GM21390 (cell line): ENCODE results near the gene ALG8.
"Not testable (repeated sequence)": the region's sequence is repeated elsewhere in the genome, so short reads cannot be mapped to it uniquely, and the experiment has no call there.

Experiments
- ATAC-seq: cut with Tn5 transposase; IDR thresholded peaks from one replicate; pipeline ENCODE4 v1.9.1; 2021; ENCODE audit not compliant: unreplicated experiment

ALG8 gene

DNA sequence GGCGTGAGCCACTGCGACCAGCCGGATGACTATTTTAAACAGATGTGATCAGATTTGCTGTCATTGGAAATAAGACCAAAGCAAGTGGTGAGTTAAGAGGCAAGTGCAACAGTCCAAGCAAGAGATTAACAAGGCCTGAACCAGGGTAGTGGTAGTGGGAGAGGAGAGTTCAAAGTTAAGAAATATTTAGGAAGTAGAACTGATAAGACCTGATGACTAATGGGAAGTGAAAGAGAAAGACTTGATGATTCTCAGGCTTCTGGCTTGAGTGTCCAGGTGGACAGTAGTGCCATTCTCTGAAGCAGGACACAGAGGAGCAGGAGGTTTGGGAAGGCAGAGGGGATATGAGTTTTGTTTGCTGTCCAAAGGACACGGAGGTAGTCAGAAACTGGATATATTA lies 67.0 kb downstream of the ALG8 start:
- no peak for ATAC-seq

GRCh38 chr11:78071717-78072116 lies 67.7 kb downstream of the ALG8 start:
- no peak for ATAC-seq

DNA sequence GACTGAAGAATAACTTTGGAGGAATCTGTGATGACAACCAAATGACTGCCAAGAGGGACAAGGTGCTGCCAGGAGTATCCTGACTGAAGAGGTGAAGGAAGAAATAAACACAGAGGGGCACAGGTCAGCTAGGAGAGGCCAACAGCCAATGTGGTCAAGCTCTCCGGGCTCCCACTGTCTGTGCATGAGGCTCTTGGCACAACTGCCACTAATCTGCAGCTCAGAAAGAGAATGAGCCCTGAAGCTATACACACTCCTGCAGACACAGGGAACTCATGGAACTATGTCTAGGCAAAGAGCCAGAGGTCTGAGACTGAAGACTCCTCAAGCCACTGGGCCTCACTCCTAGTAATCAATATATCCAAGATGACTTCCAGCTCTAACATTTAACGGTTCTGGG lies 68.8 kb downstream of the ALG8 start:
- ATAC-seq: no peak

DNA sequence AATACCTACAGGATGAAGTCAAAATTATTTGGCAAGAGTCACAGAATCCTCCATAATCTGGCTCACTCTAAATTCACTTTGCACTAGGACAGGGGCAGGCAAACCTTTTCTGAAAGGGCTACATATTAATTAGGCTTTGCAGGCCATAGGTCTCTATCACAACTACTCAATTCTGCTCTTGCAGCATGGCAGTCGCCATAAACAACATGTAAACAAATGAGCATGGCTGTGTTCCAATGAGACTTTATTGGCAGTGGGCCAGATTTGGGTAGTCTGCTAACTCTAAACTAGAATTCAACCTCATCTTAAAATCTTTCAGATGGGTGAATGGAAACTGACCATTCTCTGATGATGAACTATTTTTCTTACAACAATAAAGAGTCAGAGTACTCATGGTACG lies 70.0 kb downstream of the ALG8 start:
- no peak for ATAC-seq

DNA sequence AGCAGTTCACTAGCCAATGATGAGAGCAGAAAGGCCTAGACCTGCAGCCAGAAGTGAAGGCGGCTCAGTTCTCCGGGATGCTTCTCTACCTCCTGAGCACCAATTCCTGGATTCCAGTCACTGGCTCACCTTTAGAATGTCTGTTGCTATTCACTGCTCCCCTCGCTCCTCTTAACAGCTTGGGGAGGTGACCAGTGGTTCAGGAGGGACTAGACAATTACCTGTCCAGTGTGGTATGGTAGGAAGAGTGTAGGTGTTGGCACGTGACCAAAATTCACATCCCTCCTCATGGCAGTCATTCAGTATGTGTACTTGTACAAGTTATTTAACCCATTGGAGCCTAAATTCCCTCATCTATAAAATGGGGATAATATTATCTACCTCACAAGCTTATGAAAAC lies 71.7 kb downstream of the ALG8 start:
- no peak for ATAC-seq

DNA sequence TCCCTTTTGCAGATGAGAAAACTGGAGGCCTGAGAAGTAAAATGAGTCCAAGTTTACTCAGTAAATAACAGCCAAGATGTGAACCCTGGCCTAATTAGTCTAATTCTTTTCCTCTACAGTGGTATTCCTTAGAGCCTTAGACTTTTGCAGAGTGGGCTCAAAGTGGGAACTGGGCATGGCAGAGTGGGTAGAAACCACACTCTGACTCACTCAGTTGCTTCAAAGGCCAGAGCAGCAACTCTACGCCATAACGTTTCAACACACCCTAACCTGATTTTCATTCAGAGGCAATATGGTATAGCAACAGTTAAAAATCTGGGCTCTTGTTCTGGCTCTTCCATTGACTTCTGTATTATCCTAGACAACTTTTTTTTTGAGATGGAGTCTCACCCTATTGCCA lies 73.0 kb downstream of the ALG8 start:
- no peak for ATAC-seq

- ATAC-seq: no peak
These were observed 74.2 kb downstream of the ALG8 start for GRCh38 chr11:78065203-78065602.

- ATAC-seq: no peak
These were observed 75.8 kb downstream of the ALG8 start, which contains the start of gene THRSP for GRCh38 chr11:78063440-78064181. THRSP (plus strand) TSS chr11:78063861; CDS start chr11:78063882, 21 bp downstream.

DNA sequence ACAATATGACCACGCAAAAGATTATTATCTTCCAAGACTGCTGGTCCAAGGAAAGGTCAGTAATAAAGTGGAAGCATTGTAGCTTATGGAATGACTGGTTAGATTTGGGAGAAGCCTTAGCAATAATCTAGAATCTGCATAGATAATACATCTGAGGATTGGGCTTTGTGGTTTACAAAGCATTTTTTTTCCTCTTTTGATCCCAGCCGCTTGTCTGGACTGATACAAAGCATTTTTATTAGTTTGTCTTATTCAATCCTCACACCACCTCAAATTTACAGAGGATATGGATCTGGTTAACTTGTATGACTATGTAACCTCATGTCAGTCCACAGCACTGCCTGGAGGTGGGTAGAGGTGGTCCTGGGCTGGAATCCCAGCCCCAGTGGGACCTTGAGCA lies 76.8 kb downstream of the ALG8 start:
- ATAC-seq: no peak

GRCh38 chr11:78061921-78062311 lies 77.5 kb downstream of the ALG8 start:
- no peak for ATAC-seq

DNA sequence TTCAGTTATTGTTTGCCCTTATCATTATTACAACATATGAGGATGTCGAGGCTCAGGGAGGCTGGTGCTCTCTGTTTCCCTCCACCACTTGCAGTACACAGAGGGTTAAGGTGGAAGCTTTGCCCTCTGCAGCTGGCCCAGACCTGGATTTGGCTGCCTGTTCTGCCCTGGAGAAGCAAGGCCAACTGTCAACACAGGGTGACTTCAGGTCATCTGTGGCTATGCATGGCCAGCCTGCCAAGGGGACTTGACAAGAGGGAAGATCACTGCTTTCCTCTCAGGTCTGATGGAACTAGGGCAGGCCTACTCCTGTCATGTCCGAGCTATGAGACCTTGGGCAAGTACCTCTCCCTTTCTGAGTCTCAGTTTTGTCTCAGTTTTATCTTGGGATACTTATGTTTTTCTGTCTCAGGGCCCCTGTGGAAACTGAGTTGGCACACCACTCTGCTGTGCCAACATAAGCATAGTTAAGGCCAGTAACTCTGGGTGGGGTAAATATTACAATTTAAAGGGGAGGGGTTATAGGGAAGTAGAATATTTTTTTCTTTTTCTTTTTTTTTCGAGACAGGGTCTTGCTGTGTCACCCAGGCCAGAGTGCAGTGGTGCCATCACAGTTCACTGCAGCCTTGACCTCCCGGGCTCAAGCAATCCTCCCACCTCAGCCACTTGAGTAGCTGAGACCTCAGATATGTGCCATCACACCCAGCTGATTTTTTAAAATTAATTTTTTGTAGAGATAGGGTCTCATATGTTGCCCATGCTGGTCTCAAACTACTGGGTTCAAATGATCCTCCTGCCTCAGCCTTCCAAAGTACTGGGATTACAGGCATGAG lies 78.1 kb downstream of the ALG8 start:
- no peak for ATAC-seq

- ATAC-seq: no peak
These were observed 78.9 kb downstream of the ALG8 start for GRCh38 chr11:78060533-78060932.

GRCh38 chr11:78059749-78060328 lies 79.6 kb downstream of the ALG8 start:
- ATAC-seq: not testable (repeated sequence)

GRCh38 chr11:78057462-78058055 lies 81.9 kb downstream of the ALG8 start:
- no peak for ATAC-seq

- no peak for ATAC-seq
These were observed 83.3 kb downstream of the ALG8 start for GRCh38 chr11:78056093-78056492.

DNA sequence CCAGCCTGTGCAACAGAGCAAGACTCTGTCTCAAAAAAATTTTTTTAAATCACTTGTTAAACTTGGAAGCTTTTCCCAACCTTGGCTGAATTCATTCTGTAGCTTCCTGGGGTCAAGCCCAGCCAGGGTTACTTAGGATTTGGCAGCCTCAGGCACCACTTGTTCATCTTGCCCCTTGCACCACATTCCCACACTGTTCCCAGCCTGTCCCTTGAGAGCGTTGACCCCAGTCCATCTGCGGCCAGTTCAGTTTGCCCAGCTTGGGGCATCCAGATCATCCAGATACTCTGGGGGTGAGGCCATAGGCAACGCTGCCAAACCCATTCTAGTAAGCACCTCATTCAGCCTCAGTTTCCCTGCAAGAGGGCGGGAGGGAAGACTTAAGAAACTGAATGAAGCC lies 84.5 kb downstream of the ALG8 start:
- ATAC-seq: no peak

DNA sequence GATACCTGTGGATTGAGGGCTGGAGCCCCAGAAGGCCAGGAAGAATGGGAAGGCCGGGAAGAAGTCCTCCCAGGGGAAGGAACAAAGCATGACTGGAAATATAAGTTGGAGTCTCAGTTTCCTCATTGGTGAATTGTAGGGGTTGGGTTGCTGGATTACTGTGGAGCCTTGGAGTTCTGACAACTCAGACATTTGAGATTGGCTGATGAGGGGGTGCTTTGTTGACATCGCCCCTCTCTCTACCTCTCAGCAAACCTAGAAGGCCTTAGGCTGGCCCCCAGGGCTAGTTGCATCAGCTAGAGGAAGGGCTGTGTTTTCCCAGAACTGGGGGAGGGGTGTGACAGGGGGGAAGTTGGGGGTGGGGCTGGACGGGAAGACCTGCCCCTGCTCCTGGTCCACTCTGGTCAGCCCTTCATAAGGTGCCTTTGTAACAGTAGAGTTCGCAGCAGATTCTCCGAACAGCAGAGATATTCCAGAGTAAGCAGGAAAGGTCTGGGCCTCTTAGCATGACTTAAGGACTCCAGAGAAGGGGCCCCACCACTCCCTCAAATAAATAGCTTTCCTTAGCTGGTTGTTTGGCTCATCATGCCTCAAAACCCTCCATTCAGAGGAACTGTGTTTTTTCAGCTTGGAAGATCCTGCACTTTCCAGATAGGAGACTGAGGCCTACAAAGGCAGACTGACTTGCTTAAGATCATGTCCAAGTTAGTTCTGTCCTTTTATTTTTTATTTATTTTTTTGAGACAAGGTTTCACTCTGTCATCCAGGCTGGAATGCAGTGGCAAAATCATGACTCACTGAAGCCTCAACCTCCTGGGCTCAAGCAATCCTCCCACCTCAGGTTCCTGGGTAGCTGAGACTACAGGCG lies 88.2 kb downstream of the ALG8 start:
- ATAC-seq: no peak
